Embryonic facial prominence (tissue), 1 donor: Measurements from ENCODE around the gene TSC1.

ENCODE experiments used
- DNase-seq: peaks from one replicate; pipeline ENCODE4 v3.0.0-alpha.2; 2016; ENCODE audit errors: extremely low spot score

TSC1 gene

GRCh38 chr9:132863096-132863495 lies 81.3 kb downstream of the TSC1 start:
- DNase-seq = no peak

- DNase-seq = no peak
Measured at GRCh38 chr9:132862533-132862932, 81.9 kb downstream of the TSC1 start.

GRCh38 chr9:132861666-132862065 lies 82.8 kb downstream of the TSC1 start:
- no peak for DNase-seq

- DNase-seq = no peak
Measured at GRCh38 chr9:132858751-132859150, 85.7 kb downstream of the TSC1 start.

- no peak for DNase-seq
Measured at GRCh38 chr9:132857616-132858342, 86.6 kb downstream of the TSC1 start.

- DNase-seq = no peak
Measured at GRCh38 chr9:132857031-132857430, 87.4 kb downstream of the TSC1 start.

GRCh38 chr9:132855904-132856303 lies 88.5 kb downstream of the TSC1 start:
- DNase-seq = no peak

GRCh38 chr9:132854832-132855231 lies 89.6 kb downstream of the TSC1 start:
- no peak for DNase-seq

- no peak for DNase-seq
Measured at GRCh38 chr9:132853482-132853881, 90.9 kb downstream of the TSC1 start.

GRCh38 chr9:132849185-132849706 lies 95.2 kb downstream of the TSC1 start:
- no peak for DNase-seq

- no peak for DNase-seq
Measured at GRCh38 chr9:132846918-132847515, 97.4 kb downstream of the TSC1 start.

GRCh38 chr9:132846109-132846917 lies 98.1 kb downstream of the TSC1 start:
- DNase-seq = no peak

GRCh38 chr9:132842124-132843044 lies 102.0 kb downstream of the TSC1 start:
- no peak for DNase-seq
